Thoracic aorta (tissue), 2 donors: ENCODE data around the gene SLCO2A1. TPM values are rescaled to one million over a fixed set of nuclear protein-coding genes. Genes with fewer than 3 reads are reported as not detected.
"Not testable (repeated sequence)": the region's sequence is repeated elsewhere in the genome, so short reads cannot be mapped to it uniquely, and the experiment has no call there.

Source experiments
- ATAC-seq: fragments of 150-250 bp; one replicate; pipeline ENCODE4 v1.8.0; 2017; ENCODE audit warnings: low read depth; ENCODE audit not compliant: insufficient number of reproducible peaks, low FRiP score
- DNase-seq: peaks from one replicate; pipeline ENCODE4 v3.0.0-alpha.2; 2020; ENCODE audit warnings: low spot score
- H3K27ac ChIP-seq, 2 donors: fragments of 200-600 bp; sonication (generic); 1 replicate in 1 of 2; 2 replicates in 1 of 2; pipeline ENCODE4 v1.5.1; 2016; ENCODE audit warnings: mild to moderate bottlenecking in 2 of 2, moderate library complexity in 2 of 2
- H3K27me3 ChIP-seq: fragments of 200-600 bp; sonication (generic); replicated peaks from 2 replicates; pipeline ENCODE4 v1.6.0; 2016; ENCODE audit warnings: mild to moderate bottlenecking; ENCODE audit not compliant: insufficient read depth
- H3K36me3 ChIP-seq: fragments of 200-600 bp; sonication (generic); one replicate; pipeline ENCODE4 v1.5.1; 2016
- H3K4me1 ChIP-seq, 2 donors: fragments of 200-600 bp; sonication (generic); 1 replicate in 1 of 2; 2 replicates in 1 of 2; pipeline versions ENCODE4 v1.5.1 to v1.6.0; 2016; ENCODE audit warnings: low read depth in 2 of 2, mild to moderate bottlenecking in 1 of 2; ENCODE audit not compliant: control insufficient read depth in 1 of 2
- H3K4me3 ChIP-seq: fragments of 200-600 bp; sonication (generic); 2 replicates; pipeline ENCODE4 v1.5.1; 2016; ENCODE audit warnings: mild to moderate bottlenecking
- H3K9me3 ChIP-seq: fragments of 200-600 bp; sonication (generic); 2 replicates; pipeline ENCODE4 v1.5.1; 2016
- total RNA-seq, 2 donors: library from RNA; depleted of rRNA; stranded (reverse); fragments of >200 nt; gene quantifications; one replicate each; pipeline versions ENCODE4 v1.1.0 to v1.2.3, GENCODE V29; 2016
- TF ChIP-seq, protein P1 (sequence below): fragments of 200-600 bp; sonication (generic); IDR thresholded peaks from one replicate; pipeline ENCODE4 v1.5.1; 2019; ENCODE audit warnings: antibody characterized with exemption

SLCO2A1 gene
- total RNA-seq, 2 donors from 2014 or later: 7.9 to 115 TPM

DNA sequence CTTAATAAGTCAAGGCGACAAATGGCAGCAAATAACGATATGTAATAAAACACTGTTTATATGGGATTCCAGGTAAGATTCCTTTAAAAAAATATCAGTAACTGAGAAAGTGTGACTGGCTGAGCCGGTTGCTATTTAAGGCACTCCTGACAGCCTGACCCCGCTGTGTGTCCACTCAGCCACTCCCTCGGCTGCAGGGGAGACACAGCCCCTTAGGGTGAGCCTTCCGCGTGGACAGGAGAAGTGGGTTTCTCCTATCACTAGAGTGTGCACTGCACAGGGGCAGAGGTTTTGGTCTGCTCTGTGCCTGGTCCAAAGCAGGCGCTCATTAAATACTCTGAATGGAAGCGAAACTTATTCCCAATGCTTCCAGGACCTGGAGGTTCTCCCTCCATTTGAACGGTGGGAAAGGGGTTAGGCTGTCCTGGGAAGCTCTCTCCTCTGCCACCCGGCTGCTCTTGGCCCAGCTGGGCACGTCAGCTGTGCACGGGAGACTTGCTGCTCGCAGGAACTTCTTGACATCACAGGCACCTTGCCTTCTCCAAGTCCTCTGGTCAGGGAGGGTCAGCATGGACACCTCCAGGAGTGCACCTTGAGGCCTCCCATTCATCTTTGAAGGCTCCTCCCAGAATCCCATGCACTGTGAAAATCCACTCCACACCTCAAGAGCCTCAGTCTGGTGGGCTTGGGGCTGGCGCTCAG is 43.3 kb upstream of the SLCO2A1 start:
- TF ChIP-seq, protein P1, sequence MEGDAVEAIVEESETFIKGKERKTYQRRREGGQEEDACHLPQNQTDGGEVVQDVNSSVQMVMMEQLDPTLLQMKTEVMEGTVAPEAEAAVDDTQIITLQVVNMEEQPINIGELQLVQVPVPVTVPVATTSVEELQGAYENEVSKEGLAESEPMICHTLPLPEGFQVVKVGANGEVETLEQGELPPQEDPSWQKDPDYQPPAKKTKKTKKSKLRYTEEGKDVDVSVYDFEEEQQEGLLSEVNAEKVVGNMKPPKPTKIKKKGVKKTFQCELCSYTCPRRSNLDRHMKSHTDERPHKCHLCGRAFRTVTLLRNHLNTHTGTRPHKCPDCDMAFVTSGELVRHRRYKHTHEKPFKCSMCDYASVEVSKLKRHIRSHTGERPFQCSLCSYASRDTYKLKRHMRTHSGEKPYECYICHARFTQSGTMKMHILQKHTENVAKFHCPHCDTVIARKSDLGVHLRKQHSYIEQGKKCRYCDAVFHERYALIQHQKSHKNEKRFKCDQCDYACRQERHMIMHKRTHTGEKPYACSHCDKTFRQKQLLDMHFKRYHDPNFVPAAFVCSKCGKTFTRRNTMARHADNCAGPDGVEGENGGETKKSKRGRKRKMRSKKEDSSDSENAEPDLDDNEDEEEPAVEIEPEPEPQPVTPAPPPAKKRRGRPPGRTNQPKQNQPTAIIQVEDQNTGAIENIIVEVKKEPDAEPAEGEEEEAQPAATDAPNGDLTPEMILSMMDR: no peak
- Histone ChIP-seq H3K27ac (no peak overlapping the region), H3K36me3 (no peaks in the 10 kb centered on the region), H3K4me3 (no peak overlapping the region), H3K4me1 (peaks cover 3 to 6% of the 10 kb centered on the region in 2 donors), H3K27me3 (no peaks in the 10 kb centered on the region), H3K9me3 (no peaks in the 10 kb centered on the region)
- DNase-seq (no peak), ATAC-seq (no peak)

DNA sequence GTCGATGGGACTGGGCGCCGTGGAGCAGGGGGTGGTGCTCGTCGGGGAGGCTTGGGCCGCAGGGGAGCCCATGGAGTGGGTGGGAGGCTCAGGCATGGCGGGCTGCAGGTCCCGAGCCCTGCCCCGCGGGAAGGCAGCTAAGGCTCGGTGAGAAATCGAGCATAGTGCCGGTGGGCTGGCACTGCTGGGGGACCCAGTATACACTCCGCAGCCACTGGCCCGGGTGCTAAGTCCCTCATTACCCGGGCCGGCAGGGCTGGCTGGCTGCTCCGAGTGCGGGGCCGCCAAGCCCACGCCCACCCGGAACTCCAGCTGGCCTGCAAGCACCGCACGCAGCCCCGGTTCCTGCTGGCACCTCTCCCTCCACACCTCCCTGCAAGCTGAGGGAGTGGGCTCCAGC is 40.6 kb upstream of the SLCO2A1 start:
- ATAC-seq, H3K27ac ChIP-seq, H3K9me3 ChIP-seq, H3K36me3 ChIP-seq, H3K4me1 ChIP-seq, H3K4me3 ChIP-seq, H3K27me3 ChIP-seq, DNase-seq: not testable (repeated sequence)

DNA sequence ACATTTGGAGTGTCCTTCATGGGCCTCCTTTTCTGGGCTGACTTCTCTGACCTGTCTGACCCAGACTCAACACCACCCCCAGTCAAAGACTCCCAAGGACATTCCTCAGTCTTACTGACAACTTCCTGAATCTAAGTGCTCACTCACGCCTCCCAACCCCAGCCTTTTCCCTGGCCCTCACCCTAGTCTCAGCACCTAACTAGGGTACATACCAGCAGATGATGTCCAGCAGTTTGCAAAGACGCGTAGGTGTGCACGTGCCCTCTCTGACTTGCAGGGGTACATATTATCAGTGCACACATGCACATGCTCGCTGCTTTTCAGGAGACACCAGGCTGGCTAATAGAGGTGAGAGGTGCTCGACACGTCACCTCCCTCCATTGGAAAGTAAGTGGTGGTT is 38.7 kb upstream of the SLCO2A1 start:
- DNase-seq (no peak), ATAC-seq (no peak)
- Histone ChIP-seq H3K9me3 (no peaks in the 10 kb centered on the region), H3K4me1 (peaks cover 3 to 6% of the 10 kb centered on the region in 2 donors), H3K4me3 (no peak overlapping the region), H3K27me3 (no peaks in the 10 kb centered on the region), H3K36me3 (no peaks in the 10 kb centered on the region), H3K27ac (no peak overlapping the region)
- TF ChIP-seq, protein P1: no peak

DNA sequence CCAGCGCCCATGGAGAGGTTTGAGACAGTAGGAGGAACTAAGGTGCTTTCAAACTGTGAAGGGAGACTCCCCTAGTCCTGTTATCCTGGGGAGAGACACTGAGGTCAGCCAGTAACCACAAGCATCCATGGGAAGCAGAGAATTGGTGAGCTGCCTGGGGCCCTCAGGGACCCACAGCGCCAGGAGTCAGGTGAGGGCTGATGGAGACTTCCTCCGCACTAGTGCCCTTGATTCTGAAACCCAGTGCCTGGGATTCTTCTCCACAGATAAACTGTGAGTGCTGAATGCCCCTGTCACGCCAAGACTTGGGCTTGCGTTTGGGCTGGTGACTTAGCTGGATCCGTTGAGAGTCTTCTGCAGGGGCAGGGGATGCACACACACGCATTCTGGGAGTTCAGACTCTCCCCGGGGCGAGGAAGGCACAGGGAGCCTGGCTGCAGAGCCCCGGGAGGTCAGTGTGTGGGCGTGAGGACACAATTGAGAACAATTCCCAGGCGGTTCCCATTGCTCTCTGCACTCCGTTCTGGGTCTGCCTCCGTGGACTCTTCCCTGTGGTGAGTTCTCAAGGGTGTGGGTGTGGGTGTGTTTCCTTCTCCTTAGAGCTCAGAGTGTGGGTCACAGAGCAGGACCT is 37.9 kb upstream of the SLCO2A1 start:
- Histone ChIP-seq H3K27me3 (no peaks in the 10 kb centered on the region), H3K9me3 (no peaks in the 10 kb centered on the region), H3K27ac (no peak overlapping the region), H3K4me3 (no peak overlapping the region), H3K4me1 (peaks cover 3 to 6% of the 10 kb centered on the region in 2 donors), H3K36me3 (no peaks in the 10 kb centered on the region)
- DNase-seq (no peak), ATAC-seq (no peak)
- TF ChIP-seq, protein P1: no peak

DNA sequence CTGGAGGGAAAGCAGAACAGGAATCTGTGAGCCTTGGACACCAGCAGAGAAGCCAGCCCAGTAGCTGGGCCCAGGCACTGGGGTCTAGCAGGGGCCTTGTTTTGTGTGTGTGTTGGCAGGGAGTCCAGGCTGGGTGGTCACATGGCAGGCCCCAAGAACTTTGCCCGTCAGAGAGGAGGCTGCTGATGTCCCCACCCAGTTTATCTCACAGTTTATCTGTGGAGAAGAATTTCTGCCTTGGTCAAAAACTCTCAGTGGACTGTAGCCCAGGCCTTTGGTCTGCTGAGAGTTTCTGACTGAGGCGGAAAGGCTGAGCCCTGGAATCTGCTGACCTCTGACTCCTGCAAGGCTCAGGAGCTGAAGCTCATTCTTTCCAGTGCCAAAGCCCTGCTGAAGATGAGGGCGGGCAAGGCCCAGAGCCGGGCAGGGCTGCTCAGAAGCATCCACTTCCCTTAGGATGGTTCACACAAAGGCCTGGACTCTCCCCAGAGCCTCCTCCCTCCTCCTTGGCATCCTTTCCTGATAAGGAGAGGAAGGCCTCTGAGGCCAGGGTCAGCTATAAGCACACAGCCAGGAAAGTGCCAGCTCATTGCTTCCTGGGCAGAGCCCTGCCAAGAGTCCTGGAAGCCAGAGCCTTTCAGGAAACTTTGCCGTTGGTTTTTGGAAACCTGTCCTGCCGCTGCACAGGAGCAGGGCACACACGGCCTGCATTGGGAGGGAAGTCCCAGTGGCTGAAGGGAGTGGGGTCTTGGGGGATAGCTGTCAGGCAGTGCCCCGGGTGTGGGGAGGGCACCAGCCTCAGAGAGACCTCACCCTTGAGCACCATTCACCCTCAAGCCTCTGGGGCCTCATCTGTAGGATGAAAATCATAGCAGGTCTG is 37.2 kb upstream of the SLCO2A1 start:
- peaks cover 3 to 6% of the 10 kb centered on the region in 2 donors for H3K4me1 ChIP-seq
- no peaks in the 10 kb centered on the region for H3K27me3 ChIP-seq
- DNase-seq (no peak), ATAC-seq (no peak)
- H3K4me3 ChIP-seq: no peak overlapping the region
- TF ChIP-seq, protein P1: no peak
- H3K36me3 ChIP-seq: no peaks in the 10 kb centered on the region
- H3K27ac ChIP-seq: no peak overlapping the region
- no peaks in the 10 kb centered on the region for H3K9me3 ChIP-seq
